Activated naive CD4-positive, alpha-beta T cell treated with anti-CD3 and anti-CD28 coated beads, Interleukin-2, amount 50 U/mL, for 16 hours (primary cell): ENCODE measurements around the gene TGM2.

Source experiments
- DNase-seq: peaks from one replicate; pipeline ENCODE4 v3.0.0-alpha.2; 2020

Gene TGM2

GRCh38 chr20:38084425-38084951 lies 80.6 kb downstream of the TGM2 start:
- no peak for DNase-seq

- DNase-seq: no peak
Observed at GRCh38 chr20:38083338-38084048, 81.6 kb downstream of the TGM2 start.

GRCh38 chr20:38082894-38083293 lies 82.2 kb downstream of the TGM2 start:
- DNase-seq: no peak

GRCh38 chr20:38081575-38081974 lies 83.5 kb downstream of the TGM2 start:
- DNase-seq: no peak

- DNase-seq: no peak
Observed at GRCh38 chr20:38079353-38079752, 85.7 kb downstream of the TGM2 start.

GRCh38 chr20:38078084-38078483 lies 87.0 kb downstream of the TGM2 start:
- DNase-seq: no peak
